Measurements from ENCODE around the gene NSL1.
"Not testable (repeated sequence)": the region's sequence is repeated elsewhere in the genome, so short reads cannot be mapped to it uniquely, and the experiment has no call there.

Gene NSL1, protein sequence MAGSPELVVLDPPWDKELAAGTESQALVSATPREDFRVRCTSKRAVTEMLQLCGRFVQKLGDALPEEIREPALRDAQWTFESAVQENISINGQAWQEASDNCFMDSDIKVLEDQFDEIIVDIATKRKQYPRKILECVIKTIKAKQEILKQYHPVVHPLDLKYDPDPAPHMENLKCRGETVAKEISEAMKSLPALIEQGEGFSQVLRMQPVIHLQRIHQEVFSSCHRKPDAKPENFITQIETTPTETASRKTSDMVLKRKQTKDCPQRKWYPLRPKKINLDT

DNA sequence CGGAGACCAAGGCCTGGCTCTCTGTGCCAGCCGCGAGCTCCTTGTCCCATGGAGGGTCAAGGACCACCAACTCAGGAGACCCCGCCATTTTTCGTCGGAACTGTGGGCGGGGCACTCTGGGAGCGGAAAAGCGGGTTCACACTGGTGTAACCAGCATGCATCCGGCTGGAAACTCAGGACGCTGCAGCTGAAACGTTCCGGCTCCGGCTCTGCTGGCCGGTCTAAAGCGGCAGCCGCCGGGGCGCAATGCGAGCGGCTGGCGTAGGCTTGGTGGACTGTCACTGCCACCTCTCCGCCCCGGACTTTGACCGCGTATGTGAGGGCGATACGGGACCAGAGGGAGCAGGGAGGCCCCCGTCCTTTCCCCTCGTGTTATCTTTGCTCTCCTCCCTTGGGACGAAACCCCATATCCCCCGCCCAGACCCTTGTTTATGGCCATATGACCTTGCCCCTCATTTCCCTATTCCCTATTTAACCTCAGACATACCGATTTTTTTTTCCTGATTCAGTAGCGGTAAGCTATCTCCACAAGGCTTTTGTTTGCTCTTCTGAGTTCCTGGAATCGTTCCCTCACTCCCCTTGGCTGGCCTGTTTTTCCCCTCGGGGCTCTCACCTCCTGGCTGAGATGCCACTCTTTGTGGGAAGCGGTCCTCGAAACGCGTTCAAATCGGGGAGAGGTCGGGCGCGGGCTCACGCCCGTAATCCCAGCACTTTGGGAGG is at the start of gene NSL1, which contains the start of gene TATDN3:
TSS of gene NSL1 (minus strand) at position 102 of the 720 bp plus-strand sequence. CDS start at position 88, 14 bp downstream.
TSS of gene TATDN3 (plus strand) at position 219 of the 720 bp plus-strand sequence. CDS start at position 247, 28 bp downstream.
- peak; percentile 100 for DNase-seq

DNA sequence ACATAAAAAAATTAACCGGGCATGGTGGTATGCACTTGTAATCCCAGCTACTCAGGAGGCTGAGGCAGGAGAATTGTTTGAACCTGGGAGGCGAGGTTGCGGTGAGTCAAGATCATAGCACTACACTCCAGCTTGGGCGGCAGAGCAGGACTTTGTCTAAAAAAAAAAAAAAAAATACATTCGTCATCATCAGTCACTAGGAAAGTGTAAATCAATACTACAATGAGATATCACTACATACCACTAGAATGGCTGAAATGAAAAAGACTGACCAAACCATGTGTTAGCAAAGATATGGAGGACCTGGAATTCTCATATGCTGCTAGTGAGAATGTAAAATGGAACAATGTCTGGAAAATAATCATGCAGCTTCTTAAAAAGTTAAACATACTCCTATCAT is 46.6 kb upstream of the NSL1 start:
- DNase-seq: no peak

DNA sequence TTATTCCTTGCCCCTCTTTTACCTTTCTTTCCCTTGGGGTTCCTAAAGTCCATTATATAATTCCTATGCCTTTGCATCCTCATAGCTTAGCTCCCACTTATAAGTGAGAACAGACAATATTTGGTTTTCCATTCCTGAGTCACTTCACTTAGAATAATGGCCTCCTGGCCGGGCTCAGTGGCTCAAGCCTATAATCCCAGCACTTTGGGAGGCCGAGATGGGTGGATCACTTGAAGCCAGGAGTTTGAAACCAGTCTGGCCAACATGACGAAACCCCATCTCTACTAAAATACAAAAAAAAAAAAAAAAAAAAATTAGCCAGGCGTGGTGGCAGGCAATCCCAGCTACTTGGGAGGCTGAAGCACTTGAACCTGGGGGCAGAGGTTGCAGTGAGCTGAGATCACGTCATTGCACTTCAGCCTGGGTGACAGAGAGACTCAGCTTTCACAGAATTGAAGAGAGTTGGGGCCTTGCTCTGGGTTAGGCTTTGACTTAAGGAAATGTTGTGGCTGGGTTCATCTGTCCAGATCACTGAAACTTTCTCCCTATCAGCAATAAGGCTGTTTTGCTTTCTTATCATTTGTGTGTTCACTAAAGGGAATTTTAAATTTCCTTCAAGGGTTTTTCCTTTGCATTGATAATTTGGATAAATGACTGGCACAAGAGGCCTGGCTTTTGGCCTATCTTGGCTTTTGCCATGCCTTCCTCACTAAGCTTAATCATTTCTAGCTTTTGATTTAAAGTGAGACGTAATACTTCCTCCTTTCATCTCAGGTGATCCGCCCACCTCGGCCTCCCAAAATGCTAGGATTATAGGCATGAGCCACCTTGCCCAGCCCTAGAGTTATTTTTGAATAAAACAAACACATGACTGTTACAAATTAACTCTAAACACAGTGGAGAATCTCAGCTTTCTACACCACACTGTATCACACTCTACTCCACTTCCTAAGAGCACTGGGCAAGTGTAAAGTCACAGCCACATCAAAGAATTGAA is 41.9 kb upstream of the NSL1 start:
- not testable (repeated sequence) for DNase-seq

DNA sequence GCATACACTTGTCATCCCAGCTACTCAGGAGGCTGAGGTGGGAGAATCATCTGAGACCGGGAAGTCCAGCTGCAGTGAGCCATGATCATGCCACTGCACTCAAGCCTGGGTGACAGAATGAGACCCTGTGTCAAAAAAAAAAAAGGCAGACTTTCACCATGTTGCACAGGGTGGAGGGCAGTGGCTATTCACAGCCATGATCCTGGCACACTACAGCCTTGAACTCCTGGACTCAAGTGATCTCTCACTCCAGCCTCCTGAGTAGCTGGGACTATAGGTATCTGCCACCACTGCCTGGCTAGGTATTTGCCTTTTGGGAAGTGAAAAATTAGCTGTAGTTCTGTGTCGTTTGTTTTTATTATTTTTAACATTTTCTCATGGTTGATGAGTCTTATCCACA is 36.8 kb upstream of the NSL1 start:
- DNase-seq: no peak

DNA sequence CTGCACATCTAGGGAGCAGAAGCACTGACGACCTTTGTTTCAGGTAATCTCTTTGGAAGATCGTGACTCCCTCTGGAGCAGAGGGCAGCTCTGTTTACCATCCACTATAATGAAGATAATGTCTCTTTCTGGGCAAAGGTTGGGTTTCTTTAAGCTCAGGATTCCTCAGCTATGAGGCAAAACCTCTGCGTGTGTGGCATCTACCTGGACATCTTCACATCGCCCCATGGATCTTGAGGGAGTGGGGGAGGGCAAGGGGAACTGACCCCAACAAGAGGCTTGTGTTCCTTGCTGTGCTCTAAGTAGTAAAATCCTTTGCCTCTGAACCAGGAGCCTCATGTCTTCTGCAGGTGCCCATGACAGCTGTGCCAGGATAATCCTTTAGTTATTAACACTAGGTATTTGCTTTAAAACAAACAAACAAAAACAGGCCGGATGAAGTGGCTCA is 36.3 kb upstream of the NSL1 start:
- DNase-seq: no peak

DNA sequence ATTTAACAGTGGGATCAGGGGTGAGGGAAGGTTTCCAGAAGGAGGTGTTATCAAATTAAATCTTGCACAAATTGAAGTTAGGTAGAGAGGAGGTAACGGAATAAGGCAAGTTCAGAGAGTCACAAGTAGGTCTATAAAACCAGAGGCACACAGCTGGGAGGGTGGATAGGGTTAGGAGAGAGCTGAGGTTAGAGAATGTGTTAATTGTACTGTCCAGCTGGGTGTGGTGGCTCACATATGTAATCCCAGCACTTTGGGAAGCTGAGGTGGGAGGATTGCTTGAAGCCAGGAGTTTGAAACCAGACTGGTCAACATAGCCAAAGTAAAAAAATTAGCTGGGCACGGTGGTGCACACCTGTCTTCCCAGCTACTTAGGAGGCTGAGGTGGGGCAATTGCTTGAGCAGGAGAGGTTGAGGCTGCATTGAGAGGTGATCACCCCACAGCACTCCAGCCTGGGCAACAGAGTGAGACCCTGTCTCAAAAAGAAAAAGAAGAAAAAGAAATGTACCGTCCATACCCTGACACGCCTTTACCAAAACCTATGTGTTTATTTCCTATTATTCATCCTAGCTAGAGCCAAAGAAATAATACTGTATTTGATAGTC is 35.7 kb upstream of the NSL1 start:
- no peak for DNase-seq

DNA sequence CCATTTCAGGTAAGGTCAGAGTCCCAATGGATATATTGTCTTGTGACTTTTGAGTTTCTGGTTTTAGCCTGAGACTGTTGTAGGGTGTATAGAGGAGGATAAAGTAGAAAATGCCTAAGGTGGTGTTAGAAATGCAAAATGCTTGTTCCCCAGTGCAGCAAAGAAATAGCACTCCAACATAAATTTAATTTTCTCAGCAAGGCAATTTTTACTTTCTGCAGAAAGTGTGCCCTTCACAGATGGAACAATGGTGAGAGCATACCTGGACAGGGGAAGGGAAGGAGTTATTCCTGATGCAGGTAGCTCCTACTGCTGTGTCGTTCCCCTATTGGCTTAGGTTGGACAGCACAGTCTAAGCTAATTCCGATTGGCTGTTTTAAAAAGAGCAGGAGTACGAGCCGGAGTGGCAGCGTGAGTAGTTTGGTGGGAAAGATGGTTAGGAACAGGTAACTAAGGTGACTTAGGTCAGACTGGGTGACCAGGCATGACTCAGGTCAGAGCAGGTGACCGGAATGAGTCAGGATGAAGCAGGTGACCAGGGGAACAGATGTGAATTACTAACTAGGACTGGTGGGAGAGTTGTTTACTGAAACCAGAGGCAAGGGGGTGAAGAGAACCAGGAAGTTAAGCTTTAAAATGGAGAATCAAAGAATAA is 34.3 kb upstream of the NSL1 start:
- DNase-seq: no peak

DNA sequence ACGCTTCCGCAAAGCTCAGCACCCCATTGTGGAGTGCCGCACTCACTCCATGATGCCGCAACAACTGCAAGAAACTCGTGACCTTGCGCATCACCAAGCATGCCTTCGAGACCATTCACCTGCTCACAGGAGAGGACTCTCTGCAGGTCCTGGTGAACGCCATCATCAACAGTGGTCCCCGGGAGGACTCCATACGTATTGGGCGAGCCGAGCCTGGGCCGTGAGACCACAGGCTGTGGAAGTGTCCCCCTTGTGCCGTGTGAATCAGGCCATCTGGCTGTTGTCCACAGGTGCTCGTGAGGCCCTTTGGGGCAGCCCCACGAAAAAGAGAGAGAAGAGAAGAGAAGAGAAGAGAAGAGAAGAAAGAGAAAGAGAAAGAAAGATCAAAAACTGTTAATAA is 32.6 kb upstream of the NSL1 start:
- no peak for DNase-seq

DNA sequence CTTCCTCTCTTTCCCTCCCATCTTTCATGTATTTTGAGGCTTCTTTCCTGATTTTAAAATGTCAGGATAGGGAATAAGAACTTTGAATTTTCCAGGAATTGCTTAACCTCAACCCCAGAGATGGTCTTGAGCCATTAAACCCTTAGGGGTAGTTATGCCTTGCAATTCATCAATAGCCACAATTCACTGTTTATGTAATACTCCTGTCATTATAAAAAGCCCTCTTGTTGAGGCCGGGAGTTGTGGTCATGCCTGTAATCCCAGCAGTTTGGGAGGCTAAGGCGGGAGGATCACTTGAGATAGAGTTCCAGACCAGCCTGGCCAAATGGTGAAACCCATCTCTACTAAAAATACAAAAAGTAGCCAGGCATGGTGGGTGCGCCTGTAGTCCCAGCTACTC is 31.4 kb upstream of the NSL1 start:
- no peak for DNase-seq

DNA sequence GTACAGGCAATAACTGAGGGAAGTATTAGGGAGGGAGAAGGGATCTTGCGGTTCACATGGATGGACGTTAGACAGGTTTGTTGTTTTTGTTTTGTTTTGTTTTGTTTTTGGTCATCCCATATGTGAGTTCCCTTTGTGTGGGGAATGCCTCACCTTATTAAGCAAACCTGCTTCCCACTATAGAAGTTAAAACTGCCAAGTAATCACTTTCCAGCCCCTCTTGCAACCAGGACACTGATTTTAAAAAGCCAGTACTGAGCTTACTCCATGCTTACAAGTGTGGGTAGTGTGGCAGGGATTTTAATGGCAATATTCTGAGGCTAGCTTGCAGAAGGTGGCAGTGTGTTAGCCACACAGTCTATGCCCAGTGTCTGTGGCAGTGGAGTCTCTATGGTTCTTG is 29.4 kb upstream of the NSL1 start:
- DNase-seq: no peak

DNA sequence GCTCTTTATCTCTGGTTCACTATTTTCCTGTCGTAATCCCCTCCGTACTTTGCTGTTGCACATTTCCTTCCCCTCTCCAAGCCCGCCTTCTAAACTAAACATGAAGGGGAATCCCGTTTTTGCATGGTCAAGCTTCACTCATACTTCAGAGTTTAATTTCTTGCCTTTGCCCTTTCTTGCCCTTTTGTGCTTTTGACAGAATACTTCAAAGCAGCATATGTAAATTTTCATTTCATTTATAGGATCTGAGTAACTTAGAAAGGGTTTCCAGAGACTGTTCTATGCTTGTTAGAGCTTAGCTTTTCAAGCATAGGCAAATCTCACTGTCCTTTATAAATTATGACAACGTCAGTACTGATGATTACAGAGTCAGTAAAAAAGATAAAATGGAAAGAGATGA is 28.1 kb upstream of the NSL1 start:
- DNase-seq: no peak

DNA sequence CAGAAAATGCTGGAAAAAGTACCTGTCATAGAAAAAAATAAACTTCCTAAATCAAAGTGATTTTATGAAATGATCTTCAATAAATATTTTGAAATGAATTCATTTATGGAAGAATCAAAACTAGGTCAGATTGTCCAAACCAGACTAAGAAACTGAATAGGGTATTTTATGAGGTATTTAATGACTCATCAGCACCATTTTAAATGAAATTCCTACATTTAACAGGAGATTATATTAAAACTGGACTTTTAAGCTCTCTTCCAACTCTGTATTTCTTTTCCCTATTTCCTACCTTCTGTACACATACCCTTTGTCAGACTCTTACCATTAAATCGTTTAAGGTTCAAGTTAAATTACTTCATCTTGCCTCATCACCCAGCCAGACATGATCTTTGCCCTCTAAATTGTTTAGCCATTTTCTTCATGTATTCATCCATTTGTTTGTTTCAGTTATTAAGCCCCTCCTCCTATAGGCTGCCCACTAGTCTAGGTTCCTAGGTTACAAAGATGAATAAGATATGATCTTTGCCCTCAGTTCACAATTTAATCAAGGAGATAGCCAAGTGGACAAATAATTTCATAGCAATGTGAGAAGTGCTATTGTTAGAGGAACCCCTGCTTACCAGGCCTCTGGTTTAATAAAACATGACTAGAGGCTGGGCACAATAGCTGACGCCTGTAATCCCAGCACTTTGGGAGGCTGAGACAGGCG is 25.1 kb upstream of the NSL1 start:
- DNase-seq: no peak

DNA sequence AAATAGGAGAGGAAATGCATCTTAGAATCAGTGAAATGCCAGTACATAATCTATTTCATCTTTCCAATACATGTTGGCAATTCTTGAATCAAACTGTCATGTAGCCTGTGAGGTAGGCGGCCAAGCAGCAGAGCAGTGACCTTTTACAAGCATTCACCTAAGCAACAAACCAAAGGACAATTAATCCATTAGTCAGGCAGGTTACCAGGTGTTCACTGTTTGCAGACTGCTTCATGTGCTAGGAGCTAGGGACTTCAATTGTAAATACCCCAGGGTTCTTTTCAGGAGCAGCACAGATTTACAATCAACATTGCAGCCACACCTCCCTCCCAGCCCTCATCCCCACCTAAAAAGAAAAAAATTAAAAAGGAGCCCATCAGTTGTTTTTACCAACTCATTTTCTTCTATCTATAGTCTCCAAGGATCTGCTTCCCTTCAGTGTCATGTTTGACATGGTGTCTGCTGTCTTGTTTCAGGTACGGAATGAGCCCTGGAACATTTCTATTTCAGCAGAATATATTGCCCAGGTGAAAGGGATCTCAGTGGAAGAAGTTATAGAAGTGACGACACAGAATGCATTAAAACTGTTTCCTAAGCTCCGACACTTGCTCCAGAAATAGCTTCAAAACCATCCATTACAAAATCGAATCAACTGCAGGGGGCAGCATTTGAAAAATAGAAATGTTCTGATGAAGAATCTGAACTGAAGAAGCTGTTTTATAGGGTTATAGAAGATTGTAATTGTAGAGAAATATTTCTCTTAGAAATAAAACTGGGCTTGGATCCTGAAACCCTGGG is 23.2 kb upstream of the NSL1 start:
- DNase-seq: no peak

DNA sequence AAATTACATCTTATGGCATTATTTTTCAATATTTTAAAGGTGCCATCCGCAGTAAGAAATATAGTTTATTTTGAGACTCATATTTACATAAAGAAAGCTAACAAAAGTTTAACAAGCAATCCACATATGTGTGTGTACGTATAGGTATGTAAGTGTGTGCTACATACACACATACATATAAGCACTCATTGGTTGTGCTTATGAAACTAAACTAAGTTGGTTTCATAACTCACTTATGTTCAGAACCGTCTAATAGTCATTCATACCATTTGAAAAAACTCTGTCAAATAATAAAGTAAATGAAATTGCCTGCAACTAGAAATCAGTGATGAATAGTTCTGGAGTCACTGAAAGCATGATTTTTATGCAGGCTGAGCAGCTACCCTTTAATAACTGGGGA is 14.2 kb upstream of the NSL1 start:
- DNase-seq: no peak

DNA sequence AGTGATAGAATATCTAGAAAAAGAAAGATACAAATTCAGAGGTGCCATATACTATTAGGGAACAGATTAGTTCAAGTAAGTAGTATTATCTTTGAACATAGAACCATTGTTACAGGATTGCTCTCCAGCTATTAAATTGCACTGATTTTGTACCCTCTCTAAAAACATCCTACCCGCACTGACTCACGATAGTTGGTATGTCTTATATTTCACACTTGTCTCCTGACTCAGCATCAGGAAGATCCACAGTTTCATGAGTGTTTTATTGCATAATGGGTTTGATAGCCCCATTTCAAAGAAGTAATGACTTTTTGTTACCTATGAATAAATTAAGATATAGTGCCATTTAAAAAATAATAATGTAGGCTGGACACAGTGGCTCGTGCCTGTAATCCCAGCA is 6.1 kb upstream of the NSL1 start:
- DNase-seq: no peak

DNA sequence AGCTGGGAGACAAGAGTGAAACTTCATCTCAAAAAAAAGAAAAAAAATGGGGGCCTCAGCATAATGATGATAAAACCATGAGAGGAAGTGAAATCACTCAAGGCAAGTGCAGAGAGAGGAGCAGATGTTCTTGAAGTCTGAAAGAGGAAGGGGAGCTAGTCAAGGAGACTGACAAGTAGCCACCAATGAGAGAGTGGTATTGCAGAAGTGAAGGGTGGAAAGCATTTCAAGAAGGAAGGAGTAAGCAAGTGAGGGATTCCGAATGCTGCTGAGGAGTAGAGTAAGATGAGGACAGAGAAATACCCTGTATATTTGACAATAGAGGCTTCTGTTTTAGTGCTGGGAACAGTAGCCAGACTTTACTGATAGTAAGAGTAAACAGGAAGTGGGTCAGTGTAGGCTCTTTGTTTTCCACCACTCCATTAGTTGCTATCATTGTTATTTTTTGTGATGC is 3.0 kb upstream of the NSL1 start:
- DNase-seq: no peak

DNA sequence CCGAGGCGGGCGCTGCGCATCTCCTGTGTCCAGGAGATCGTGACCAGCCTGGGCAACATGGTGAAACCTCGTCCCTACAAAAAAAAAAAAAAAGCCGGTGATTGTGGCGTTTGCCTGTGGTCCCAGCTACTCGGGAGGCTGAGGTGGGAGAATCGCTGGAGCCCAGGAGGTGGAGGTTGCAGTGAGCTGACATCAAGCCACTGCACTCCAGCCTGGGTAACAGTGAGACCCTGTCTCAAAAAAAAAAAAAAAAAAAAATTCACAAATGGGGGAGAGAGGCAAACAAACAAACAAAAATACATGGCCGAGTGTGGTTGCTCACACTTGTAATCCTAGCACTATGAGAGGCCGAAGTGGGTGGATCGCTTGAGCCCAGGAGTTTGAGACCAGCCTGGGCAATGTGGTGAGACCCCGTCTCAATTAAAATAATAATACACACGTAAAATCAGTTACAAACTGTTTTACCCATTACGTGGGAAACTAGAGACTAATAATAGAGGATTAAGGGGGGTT is 875 bp upstream of the NSL1 start:
- DNase-seq: no peak

DNA sequence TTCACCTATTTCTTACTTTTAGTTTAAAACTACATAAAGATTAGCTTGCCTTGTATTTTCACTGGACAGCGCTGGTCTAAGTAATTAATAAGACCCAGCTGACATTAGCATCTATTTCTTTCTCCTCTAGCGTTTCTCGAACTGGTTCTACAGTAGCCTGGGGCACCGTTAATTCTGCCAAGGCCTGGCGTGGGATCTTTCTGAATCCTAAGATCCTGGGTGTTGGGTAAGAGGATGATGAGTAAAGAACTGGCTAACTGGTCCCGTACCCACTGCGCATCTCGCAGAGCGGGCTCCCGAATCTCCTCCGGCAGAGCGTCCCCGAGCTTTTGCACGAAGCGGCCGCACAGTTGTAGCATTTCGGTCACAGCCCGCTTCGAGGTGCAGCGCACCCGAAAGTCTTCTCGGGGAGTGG is 309 bp downstream of the NSL1 start:
- no peak for DNase-seq

DNA sequence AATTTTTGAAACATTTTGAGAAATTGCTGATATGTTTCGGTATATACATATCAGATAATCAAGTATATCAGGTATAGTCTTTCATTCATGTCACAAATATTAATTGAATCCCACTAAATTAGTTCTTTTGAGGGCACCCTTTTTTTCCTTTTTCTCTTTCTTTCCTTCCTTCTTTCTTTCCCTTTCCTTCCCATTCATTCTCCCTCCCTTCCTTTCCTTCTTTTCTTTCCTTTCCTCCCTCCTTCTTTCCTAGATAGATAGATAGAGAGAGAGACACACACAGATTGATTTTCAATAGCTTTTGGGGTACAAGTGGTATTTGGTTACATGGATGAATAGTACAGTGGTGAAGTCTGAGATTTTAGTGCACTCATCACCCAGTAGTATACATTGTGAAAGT is 5.7 kb downstream of the NSL1 start:
- no peak for DNase-seq

DNA sequence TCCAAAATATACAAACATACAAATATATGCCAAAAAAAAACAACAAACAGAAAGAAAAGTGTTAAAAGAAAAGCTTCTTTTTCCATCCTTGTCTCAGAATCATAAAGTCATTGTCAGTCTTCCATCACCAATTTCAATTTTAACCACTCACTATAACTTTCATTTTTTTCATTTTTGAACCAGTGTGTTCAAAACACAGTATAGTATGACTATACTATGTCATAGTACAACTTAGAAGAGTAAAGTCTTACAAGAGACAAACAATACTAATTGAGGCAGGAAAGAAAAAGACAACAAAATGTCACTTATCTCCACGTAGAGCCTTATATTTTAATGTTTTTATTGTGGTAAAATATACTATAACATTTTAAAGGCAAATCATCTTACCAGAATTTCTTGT is 7.6 kb downstream of the NSL1 start:
- no peak for DNase-seq

All from activated CD8-positive, alpha-beta memory T cell treated with anti-CD3 and anti-CD28 coated beads, Interleukin-2, amount 50 U/mL, for 48 hours (primary cell).